ENCODE measurements around the gene BCAS4.

BCAS4 gene

DNA sequence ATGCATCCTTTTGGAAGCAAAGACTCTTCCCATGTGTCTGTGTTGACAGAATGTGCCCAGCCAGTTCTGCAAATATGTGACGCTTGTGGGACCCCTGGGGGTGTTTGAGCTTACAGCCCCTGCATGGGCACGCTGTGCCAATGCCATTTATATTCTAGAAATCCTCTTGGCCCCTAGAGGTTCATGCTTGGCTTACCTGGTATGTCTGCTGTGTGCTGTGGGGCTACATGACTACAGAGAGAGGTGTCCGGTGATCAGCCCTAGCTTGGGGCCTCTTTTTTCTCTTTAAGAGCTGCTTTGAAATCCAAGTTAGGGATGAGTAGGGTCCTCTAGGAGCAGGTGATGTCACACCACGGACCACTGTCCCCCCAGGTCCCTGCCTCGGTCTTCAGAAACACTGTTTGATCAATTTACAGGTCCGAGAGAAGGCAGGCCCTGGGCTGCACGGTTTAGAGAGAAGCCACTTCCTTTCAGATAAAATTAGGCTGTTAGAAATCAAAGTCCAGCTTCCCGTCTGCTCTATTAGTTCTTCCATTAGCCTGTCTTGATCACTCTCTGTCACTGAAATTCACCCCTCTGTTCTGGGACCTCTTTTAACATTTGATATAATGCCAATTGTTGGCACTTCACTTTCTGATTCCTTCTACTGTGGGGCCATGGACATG lies 26.5 kb downstream of the BCAS4 start:
- no peak overlapping the region for H3K4me3 ChIP-seq (ENCODE audit: low read depth, low read length)
- TF ChIP-seq, protein P1, sequence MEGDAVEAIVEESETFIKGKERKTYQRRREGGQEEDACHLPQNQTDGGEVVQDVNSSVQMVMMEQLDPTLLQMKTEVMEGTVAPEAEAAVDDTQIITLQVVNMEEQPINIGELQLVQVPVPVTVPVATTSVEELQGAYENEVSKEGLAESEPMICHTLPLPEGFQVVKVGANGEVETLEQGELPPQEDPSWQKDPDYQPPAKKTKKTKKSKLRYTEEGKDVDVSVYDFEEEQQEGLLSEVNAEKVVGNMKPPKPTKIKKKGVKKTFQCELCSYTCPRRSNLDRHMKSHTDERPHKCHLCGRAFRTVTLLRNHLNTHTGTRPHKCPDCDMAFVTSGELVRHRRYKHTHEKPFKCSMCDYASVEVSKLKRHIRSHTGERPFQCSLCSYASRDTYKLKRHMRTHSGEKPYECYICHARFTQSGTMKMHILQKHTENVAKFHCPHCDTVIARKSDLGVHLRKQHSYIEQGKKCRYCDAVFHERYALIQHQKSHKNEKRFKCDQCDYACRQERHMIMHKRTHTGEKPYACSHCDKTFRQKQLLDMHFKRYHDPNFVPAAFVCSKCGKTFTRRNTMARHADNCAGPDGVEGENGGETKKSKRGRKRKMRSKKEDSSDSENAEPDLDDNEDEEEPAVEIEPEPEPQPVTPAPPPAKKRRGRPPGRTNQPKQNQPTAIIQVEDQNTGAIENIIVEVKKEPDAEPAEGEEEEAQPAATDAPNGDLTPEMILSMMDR (IDR thresholded peaks at IDR 0.05; ENCODE audit: borderline replicate concordance, insufficient read depth, low read depth, low read length): no peak

DNA sequence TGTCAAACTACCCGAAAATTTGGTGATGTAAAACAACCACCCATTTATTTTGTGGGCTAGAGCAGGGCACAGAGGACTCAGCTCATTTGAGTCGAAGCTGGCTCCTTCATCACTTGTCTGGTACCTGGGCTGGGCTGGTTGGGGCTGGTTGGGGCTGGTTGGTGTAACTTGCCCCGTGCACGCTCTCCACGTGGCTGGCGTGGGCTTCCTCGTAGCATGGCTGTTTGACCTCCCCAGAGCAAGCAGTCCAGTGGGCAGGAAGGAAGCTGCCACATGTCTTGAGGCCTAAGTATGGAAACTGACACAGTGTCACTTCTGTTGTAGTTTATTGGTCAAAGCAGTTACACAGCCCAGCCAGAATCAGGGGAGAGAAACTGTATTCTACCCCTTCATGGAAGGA lies 27.1 kb downstream of the BCAS4 start:
- no peak overlapping the region for H3K4me3 ChIP-seq (ENCODE audit: low read depth, low read length)
- TF ChIP-seq, protein P1 (IDR thresholded peaks at IDR 0.05; ENCODE audit: borderline replicate concordance, insufficient read depth, low read depth, low read length): no peak

GRCh38 chr20:50823319-50823718 lies 28.5 kb downstream of the BCAS4 start:
- no peak overlapping the region for H3K4me3 ChIP-seq (ENCODE audit: low read depth, low read length)
- TF ChIP-seq, protein P1 (IDR thresholded peaks at IDR 0.05; ENCODE audit: borderline replicate concordance, insufficient read depth, low read depth, low read length): no peak

- H3K4me3 ChIP-seq (ENCODE audit: low read depth, low read length): no peak overlapping the region
- TF ChIP-seq, protein P1 (IDR thresholded peaks at IDR 0.05; ENCODE audit: borderline replicate concordance, insufficient read depth, low read depth, low read length): no peak
Observed at GRCh38 chr20:50824137-50824536, 29.3 kb downstream of the BCAS4 start.

DNA sequence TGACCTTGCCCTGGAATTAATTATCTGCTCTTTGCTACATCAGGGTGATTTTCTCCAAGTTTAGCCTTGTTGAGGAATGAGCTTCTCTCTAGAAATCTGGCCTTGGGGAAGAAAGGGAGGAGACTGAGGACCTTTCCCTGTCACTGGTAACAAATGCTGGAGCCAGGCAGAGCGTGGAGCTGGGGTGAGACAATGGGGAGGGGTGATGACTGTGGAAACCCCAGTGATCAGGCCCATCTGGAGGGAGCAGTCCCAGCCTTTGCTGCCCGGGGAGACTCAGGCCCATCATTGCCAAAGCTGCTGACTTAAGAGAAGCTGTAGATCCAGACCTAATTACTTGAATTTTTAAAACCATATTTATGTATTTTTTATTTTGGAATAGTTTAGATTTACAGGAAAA lies 31.3 kb downstream of the BCAS4 start:
- H3K4me3 ChIP-seq (ENCODE audit: low read depth, low read length): no peak overlapping the region
- TF ChIP-seq, protein P1 (IDR thresholded peaks at IDR 0.05; ENCODE audit: borderline replicate concordance, insufficient read depth, low read depth, low read length): no peak

- H3K4me3 ChIP-seq (ENCODE audit: low read depth, low read length): no peak overlapping the region
- TF ChIP-seq, protein P1 (IDR thresholded peaks at IDR 0.05; ENCODE audit: borderline replicate concordance, insufficient read depth, low read depth, low read length): no peak
Observed at GRCh38 chr20:50828363-50829136, 33.7 kb downstream of the BCAS4 start.

DNA sequence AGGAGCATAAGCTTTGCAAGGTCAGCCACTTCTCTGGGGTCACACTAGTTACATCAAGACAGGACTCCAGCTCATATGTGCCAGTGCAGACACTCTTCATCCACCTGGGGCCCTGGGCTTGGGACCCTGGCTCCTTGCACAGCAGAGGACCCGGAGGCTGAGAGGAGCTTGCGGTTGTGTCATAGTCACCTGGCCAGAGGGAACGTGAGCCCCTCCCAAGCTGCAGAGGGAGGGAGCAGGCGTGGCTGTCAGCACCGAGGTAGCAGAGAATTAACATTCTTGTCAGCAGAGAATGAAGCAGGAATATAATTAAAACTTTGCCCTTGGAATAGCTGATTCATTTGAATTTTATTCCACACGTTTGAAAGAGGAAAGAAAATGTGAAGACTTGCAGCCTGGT lies 36.8 kb downstream of the BCAS4 start:
- H3K4me3 ChIP-seq (ENCODE audit: low read depth, low read length): no peak overlapping the region
- TF ChIP-seq, protein P1 (IDR thresholded peaks at IDR 0.05; ENCODE audit: borderline replicate concordance, insufficient read depth, low read depth, low read length): no peak

All from GM12875 (cell line).